Measurements from ENCODE around the gene WBP4.
"Not testable (repeated sequence)": the region's sequence is repeated elsewhere in the genome, so short reads cannot be mapped to it uniquely, and the experiment has no call there.

Gene WBP4

GRCh38 chr13:41085961-41086585, 24.8 kb downstream of the WBP4 start:
- DNase-seq, result no peak

GRCh38 chr13:41095681-41096080, 34.4 kb downstream of the WBP4 start:
- DNase-seq, result not testable (repeated sequence)

- DNase-seq, result no peak
These were observed 37.5 kb downstream of the WBP4 start for GRCh38 chr13:41098761-41099160.

GRCh38 chr13:41099986-41100385, 38.7 kb downstream of the WBP4 start:
- DNase-seq, result no peak

- DNase-seq, result no peak
These were observed 45.8 kb downstream of the WBP4 start for GRCh38 chr13:41107104-41107571.

GRCh38 chr13:41107584-41108014, 46.3 kb downstream of the WBP4 start:
- no peak for DNase-seq

GRCh38 chr13:41111454-41111853, 50.1 kb downstream of the WBP4 start:
- no peak for DNase-seq

- DNase-seq, result no peak
These were observed 56.6 kb downstream of the WBP4 start for GRCh38 chr13:41117869-41118268.

- DNase-seq, result no peak
These were observed 61.5 kb downstream of the WBP4 start for GRCh38 chr13:41122838-41123237.

GRCh38 chr13:41127701-41128100, 66.4 kb downstream of the WBP4 start:
- no peak for DNase-seq

- no peak for DNase-seq
These were observed 69.0 kb downstream of the WBP4 start for GRCh38 chr13:41130356-41130755.

- DNase-seq, result not testable (repeated sequence)
These were observed 69.9 kb downstream of the WBP4 start for GRCh38 chr13:41131189-41131588.

GRCh38 chr13:41131660-41132511, 70.6 kb downstream of the WBP4 start:
- DNase-seq, result not testable (repeated sequence)

GRCh38 chr13:41132512-41133152, 71.3 kb downstream of the WBP4 start, which contains the start of gene KBTBD6:
Gene KBTBD6, minus strand, starts transcription at chr13:41132802. Its CDS starts 291 bp downstream, at chr13:41132511.
- peak; percentile 96 to 98 for DNase-seq
